Tibial nerve (tissue), 4 donors: ENCODE measurements around the gene MICU1.

Experiments
- CTCF ChIP-seq, 5 experiments: fragments of 200-600 bp in 3 of 5; fragments of 450-650 bp in 2 of 5; sonication (generic) in 3 of 5; IDR thresholded peaks; one replicate each; pipeline ENCODE4 v1.5.1; 2016 to 2019; ENCODE audit warnings: antibody characterized with exemption in 5 of 5, mild to moderate bottlenecking in 3 of 5, moderate library complexity in 2 of 5
- EP300 ChIP-seq, 2 donors: sonication (generic); formaldehyde crosslinking; IDR thresholded peaks; one replicate each; pipeline ENCODE4 v1.6.1; 2017; ENCODE audit warnings: antibody characterized with exemption in 2 of 2, mild to moderate bottlenecking in 1 of 2
- POLR2A ChIP-seq, 2 donors: fragments of 450-650 bp; IDR thresholded peaks; one replicate each; pipeline ENCODE4 v1.6.1; 2017; ENCODE audit warnings: antibody characterized with exemption in 2 of 2, mild to moderate bottlenecking in 2 of 2, moderate library complexity in 2 of 2

- no peak for TF ChIP-seq CTCF (IDR thresholded peaks at IDR 0.05)
- TF ChIP-seq POLR2A (IDR thresholded peaks at IDR 0.05), result no peak
- TF ChIP-seq EP300 (IDR thresholded peaks at IDR 0.05), result no peak
Observed at GRCh38 chr10:72610466-72610865, 15.4 kb downstream of the MICU1 start.
